Pancreas (tissue), 10 donors: ENCODE results near the gene AMOTL1. TPM values are rescaled to one million over a fixed set of nuclear protein-coding genes. Genes with fewer than 3 reads are reported as not detected.

ENCODE experiments used
- ATAC-seq, 4 donors: fragments of 200-7000 bp; cut with Tn5 transposase; one replicate each; pipeline versions ENCODE4 v1.8.0 to v1.9.1; 2020; ENCODE audit warnings: mild to moderate bottlenecking in 4 of 4, moderate library complexity in 4 of 4
- DNase-seq, 6 donors: peaks; one replicate each; pipeline ENCODE4 v3.0.0-alpha.2; 2020
- FAIRE-seq: peaks from 2 replicates; lab custom pipeline; 2012; peaks lifted over from hg19 to GRCh38; lab: Jason Lieb, UNC
- H3K27ac ChIP-seq, 4 donors: fragments of 200-600 bp; sonication (generic); 1 replicate in 3 of 4; 2 replicates in 1 of 4; pipeline versions ENCODE4 v1.5.0 to v1.8.0; 2020
- H3K27me3 ChIP-seq, 4 donors: fragments of 200-600 bp; one replicate each; pipeline ENCODE4 v1.8.0; 2021
- H3K36me3 ChIP-seq, 3 donors: fragments of 200-600 bp; sonication (generic) in 1 of 3; one replicate each; pipeline versions ENCODE4 v1.5.0 to v1.8.0; 2020 to 2021
- H3K4me1 ChIP-seq, 3 donors: fragments of 200-600 bp; one replicate each; pipeline ENCODE4 v1.8.0; 2021
- H3K4me3 ChIP-seq, 4 donors: fragments of 200-600 bp; sonication (generic) in 2 of 4; one replicate each; pipeline versions ENCODE4 v1.5.0 to v1.8.0; 2020 to 2021
- H3K9me3 ChIP-seq, 4 donors: fragments of 200-600 bp; one replicate each; pipeline ENCODE4 v1.8.0; 2021
- CTCF ChIP-seq, 4 donors: fragments of 200-600 bp; sonication (generic) in 3 of 4; IDR thresholded peaks; one replicate each; pipeline versions ENCODE4 v1.5.0 to v1.8.0; 2021; ENCODE audit warnings: antibody characterized with exemption in 4 of 4
- WGBS, 2 donors: extraction: QIAGEN DNeasy Blood & Tissue Kit; methylation state at CpG; one replicate each; pipeline ENCODE4 v1.1.7; 2013; 5-methylcytosine and 5-hydroxymethylcytosine counted together
- intact Hi-C, 3 donors: fragments of 100-400 bp; cut with DNase I; formaldehyde crosslinking; loops; one replicate each; pipeline versions ENCODE4 v1.11.1 to v1.14.2; 2022
- polyA plus RNA-seq, 2 donors: library from polyadenylated mRNA; stranded (reverse); fragments of 200-250 nt; gene quantifications; one replicate each; pipeline ENCODE4 v1.2.3, GENCODE V29; 2013
- total RNA-seq, 6 donors: library from RNA; stranded (reverse); fragmentation: NEBNext Ultra II Directional in 4 of 6; extraction: Animal tissue kit (Norgen Biotek cat#: 25700) in 4 of 6; gene quantifications; one replicate each; pipeline versions ENCODE4 v1.2.1 to v1.2.4, GENCODE V29; 2021 to 2023
- donor health status: healthy with polysubstance abuse.
- donor health status: DM: no; HTN: no; CAD: no; lungs with moderate emphysema.
- donor health status: DM: no; HTN: no; CAD: no.
- donor health status: control.
- donor health status: control.
- donor health status: Bipolar disorder and iron deficiency.
- donor health status: DM: yes; HTN: yes; CAD: no.
- donor health status: DM: no; HTN: no; CAD: no.
- donor health status: DM: no; HTN: no; CAD: no.
- donor health status: DM: yes; HTN: yes; CAD: no.

The AMOTL1 gene
- total and polyA plus RNA-seq, 8 donors = 3.5 to 30.2 (median 18.4) TPM

- no peaks in the 10 kb centered on the region for H3K27me3 ChIP-seq
- no peaks in the 10 kb centered on the region for H3K9me3 ChIP-seq
- FAIRE-seq (no peak), ATAC-seq (no peak), DNase-seq (no peak)
- intact Hi-C loops = no loop called here
- H3K36me3 ChIP-seq = no peaks in the 10 kb centered on the region
- H3K27ac ChIP-seq = peak overlapping the region in 2 of 4 donors; percentile 48 to 67
- 21 to 27% methylated on average over 3 of the region's 3 CpGs for WGBS, 2 donors
- no peak for TF ChIP-seq CTCF (IDR thresholded peaks at IDR 0.05)
- H3K4me3 ChIP-seq = no peak overlapping the region
- peaks cover 45 to 53% (median 46%) of the 10 kb centered on the region in 3 donors for H3K4me1 ChIP-seq
Measured at GRCh38 chr11:94795476-94796189, 27.5 kb downstream of the AMOTL1 start.

GRCh38 chr11:94796190-94796580, 28.0 kb downstream of the AMOTL1 start:
- Histone ChIP-seq H3K9me3 (no peaks in the 10 kb centered on the region), H3K27ac (no peak overlapping the region), H3K27me3 (no peaks in the 10 kb centered on the region), H3K4me1 (peaks cover 49 to 53% (median 49%) of the 10 kb centered on the region in 3 donors), H3K36me3 (no peaks in the 10 kb centered on the region), H3K4me3 (no peak overlapping the region)
- FAIRE-seq = no peak
- WGBS, 2 donors = 52 to 55% methylated on average over 2 of the region's 2 CpGs
- no peak for TF ChIP-seq CTCF (IDR thresholded peaks at IDR 0.05)
- no peak for DNase-seq
- no peak for ATAC-seq
- intact Hi-C loops = no loop called here

GRCh38 chr11:94796863-94797262, 28.7 kb downstream of the AMOTL1 start:
- intact Hi-C loops = no loop called here
- Histone ChIP-seq H3K27ac (no peak overlapping the region), H3K27me3 (no peaks in the 10 kb centered on the region), H3K4me1 (peaks cover 46 to 49% (median 46%) of the 10 kb centered on the region in 3 donors), H3K9me3 (no peaks in the 10 kb centered on the region), H3K4me3 (no peak overlapping the region), H3K36me3 (no peaks in the 10 kb centered on the region)
- FAIRE-seq (no peak), ATAC-seq (no peak), DNase-seq (no peak)
- 72 to 80% methylated on average over 4 of the region's 4 CpGs for WGBS, 2 donors
- TF ChIP-seq CTCF (IDR thresholded peaks at IDR 0.05) = no peak

GRCh38 chr11:94799726-94800125, 31.6 kb downstream of the AMOTL1 start:
- intact Hi-C loops = no loop called here
- TF ChIP-seq CTCF (IDR thresholded peaks at IDR 0.05) = no peak
- Histone ChIP-seq H3K27ac (peak overlapping the region in 2 of 4 donors; percentile 21 to 22), H3K9me3 (no peaks in the 10 kb centered on the region), H3K27me3 (no peaks in the 10 kb centered on the region), H3K36me3 (peaks cover 0 to 8% (median 0%) of the 10 kb centered on the region in 3 donors), H3K4me1 (peaks cover 26 to 38% (median 29%) of the 10 kb centered on the region in 3 donors), H3K4me3 (no peak overlapping the region)
- 66 to 68% methylated on average over 17 of the region's 17 CpGs for WGBS, 2 donors
- peak in 1 of 6 donors; percentile 66 for DNase-seq
- FAIRE-seq = no peak
- ATAC-seq = peak; percentile 27 to 45 (median 36)

- peaks cover 20 to 31% (median 24%) of the 10 kb centered on the region in 3 donors for H3K4me1 ChIP-seq
- no peak for FAIRE-seq
Measured at GRCh38 chr11:94800414-94800813, 32.3 kb downstream of the AMOTL1 start.

More at GRCh38 chr11:94800414-94800813, 32.3 kb downstream of the AMOTL1 start:
- Histone ChIP-seq H3K36me3 (peaks cover 0 to 8% (median 0%) of the 10 kb centered on the region in 3 donors), H3K27ac (peak overlapping the region in 1 of 4 donors; percentile 22), H3K4me3 (no peak overlapping the region), H3K27me3 (no peaks in the 10 kb centered on the region), H3K9me3 (no peaks in the 10 kb centered on the region)
- ATAC-seq (peak; percentile 75 to 90 (median 82)), DNase-seq (peak in 4 of 6 donors; percentile 47 to 69 (median 56))
- TF ChIP-seq CTCF (IDR thresholded peaks at IDR 0.05) = no peak
- intact Hi-C loops = no loop called here
- WGBS, 2 donors = 6 to 8% methylated on average over 1 of the region's 1 CpG
